ENCODE results near the gene MAMSTR.

GRCh38 chr19:48756686-48757085, 37.2 kb upstream of the MAMSTR start:
- TF ChIP-seq, protein P1, sequence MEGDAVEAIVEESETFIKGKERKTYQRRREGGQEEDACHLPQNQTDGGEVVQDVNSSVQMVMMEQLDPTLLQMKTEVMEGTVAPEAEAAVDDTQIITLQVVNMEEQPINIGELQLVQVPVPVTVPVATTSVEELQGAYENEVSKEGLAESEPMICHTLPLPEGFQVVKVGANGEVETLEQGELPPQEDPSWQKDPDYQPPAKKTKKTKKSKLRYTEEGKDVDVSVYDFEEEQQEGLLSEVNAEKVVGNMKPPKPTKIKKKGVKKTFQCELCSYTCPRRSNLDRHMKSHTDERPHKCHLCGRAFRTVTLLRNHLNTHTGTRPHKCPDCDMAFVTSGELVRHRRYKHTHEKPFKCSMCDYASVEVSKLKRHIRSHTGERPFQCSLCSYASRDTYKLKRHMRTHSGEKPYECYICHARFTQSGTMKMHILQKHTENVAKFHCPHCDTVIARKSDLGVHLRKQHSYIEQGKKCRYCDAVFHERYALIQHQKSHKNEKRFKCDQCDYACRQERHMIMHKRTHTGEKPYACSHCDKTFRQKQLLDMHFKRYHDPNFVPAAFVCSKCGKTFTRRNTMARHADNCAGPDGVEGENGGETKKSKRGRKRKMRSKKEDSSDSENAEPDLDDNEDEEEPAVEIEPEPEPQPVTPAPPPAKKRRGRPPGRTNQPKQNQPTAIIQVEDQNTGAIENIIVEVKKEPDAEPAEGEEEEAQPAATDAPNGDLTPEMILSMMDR (IDR thresholded peaks at IDR 0.05) = no peak
- TF ChIP-seq POLR2A (IDR thresholded peaks at IDR 0.05) = no peak

All from adrenal gland (tissue), 5 donors.